NCI-H345 treated with DMSO at 0.1 percent for 48 hours (cell line): ENCODE measurements around the gene OR2J2.
"Not testable (repeated sequence)": the region's sequence is repeated elsewhere in the genome, so short reads cannot be mapped to it uniquely, and the experiment has no call there.

Experiments used
- DNase-seq: peaks from one replicate; lab custom pipeline; 2025; ENCODE audit not compliant: unreplicated experiment; lab: John Stamatoyannopoulos, UW

The OR2J2 gene

DNA sequence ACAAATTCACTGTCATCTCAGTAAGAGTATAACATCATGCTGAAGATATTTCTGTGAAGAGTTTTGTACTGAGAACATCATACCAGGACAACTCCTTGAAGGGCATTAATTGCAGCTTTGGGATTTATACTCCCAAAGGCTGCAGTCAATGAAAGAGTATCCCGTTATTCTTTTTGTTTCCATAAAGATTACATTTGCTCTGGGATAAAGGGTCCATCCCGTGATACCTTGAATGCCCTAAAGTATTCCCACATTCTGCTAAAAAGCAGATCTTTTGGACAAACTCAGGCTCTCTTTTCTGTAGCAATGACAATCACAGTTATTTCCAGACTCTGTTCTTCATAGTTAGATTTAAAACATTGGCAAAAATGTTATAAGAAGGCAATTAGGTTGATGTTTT lies at the start of gene OR2J2:
TSS of gene OR2J2 (plus strand) at position 301 of the 400 bp plus-strand sequence. CDS start 2,729 bp downstream, outside the sequence.
- not testable (repeated sequence) for DNase-seq

DNA sequence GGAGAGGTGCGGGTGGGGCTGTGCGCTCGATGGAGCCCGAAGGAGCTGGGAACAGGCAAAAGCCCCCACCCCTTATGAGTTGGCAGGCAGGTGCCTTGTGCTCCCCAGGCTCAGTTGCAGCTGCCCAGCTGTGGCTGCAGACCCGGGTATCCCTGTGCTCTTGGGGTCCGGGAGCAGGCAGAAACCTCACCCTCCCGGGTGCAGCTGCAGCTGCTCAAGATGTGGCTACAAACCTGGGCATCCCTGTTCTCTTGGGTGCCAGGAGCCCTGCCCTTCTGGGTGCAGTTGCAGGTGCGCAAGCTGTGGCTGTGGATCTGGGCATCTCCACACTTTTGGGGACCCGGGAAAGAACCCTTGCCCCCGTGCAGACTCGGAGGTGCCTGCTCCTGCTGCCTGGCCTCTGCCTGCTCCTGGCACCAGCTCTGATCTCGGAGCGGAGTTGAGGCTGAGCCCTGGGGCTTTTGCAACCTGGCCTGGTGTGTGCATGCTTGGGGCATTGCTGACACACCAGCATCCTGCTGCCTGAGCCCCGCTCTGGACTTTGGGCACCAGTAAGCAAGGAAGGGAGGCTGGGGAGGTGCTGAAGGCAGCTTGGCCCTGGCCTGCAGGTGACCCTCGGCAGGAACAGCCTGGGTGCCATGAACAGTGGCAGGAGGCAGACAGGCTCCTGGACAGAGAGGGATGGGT lies 41.2 kb upstream of the OR2J2 start:
- no peak for DNase-seq

DNA sequence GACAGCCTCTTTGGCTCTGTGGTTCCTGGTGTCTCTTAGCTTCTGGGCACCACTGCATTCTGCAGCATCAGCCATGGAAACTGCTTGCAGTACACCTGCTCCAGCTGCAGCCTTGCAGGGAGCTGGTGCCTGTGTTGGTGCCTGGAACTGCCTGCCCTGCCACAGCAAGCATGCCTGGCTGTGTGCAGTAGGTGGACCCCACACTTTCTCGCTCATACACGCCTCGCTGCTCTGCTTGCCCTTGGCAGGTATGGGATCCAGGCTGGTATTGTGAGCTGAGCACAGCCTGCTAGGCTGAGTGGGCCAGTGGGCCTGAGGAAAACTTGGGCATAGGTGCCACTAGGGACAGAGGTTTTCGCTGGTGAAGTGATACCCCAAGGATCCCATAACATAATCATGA lies 40.1 kb upstream of the OR2J2 start:
- DNase-seq, result no peak

DNA sequence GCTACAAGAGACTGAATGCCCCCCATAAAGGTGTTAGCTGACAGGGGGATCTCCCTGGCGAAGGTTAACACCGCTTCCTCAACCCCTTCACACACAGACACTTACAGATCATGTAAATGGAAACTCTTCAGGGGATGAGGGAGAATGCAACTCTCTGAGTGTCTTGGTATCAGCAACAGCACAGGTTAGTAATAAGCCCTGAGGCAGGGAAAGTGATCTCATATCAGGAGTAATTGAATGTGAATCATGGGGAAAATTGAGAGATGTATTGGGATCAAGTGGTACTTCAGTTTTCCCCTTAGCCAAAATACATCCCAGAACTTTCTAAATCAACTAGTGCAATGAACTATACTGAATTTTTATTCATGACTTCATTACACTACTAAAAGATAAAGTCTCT lies 39.0 kb upstream of the OR2J2 start:
- DNase-seq, result no peak

DNA sequence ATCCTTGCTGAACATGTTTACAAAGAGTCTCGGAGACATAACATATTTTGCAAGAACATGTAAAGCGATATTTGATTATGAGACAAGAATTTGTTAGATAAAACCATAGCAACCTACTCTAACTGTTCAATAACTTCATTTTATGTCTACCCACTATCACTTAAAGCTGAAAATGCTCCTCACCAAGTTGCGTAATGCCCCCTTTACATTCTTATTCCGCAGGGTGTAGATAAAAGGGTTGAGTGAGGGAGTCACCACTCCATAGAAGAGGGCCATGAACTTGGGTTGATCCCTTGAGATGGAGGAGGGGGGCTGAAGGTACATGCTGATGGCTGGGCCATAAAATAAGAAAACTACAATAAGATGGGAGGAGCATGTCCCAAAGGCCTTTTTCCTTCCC lies 33.0 kb upstream of the OR2J2 start:
- no peak for DNase-seq

DNA sequence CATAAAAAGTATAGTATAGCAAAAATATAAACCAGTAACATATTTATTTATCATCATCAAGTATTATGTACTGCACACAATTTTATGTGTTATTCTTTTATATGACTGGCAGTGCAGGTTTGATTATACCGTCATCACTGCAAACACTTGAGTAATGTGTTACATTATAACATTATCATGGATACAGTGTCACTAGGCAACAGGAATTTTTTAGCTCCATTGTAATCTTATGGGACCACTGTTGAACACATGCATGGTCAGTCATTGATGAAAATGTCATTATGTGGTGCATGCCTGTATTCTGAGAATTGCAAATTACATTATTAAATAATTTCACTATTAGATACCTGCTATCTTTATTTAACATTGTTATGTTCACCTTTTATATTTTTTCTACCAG lies 29.1 kb upstream of the OR2J2 start:
- no peak for DNase-seq

DNA sequence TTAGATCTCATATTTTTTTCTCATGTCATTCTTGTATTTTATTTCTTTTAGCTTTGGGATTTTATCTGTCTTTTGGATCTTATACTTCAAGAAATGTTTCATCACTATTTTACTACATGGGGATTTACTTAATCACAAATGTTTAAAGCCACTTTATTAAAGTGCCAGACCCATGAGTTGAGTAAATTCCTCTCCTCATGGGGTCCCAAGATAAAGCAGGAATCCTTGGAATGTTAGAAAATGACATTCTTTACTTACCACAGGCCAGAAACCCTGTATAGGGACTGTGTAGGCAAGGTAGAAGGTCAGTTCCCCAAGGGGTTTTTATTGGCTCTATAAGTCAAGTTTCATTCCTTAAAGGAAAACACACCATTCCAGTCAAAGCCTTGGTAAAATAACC lies 28.4 kb upstream of the OR2J2 start:
- DNase-seq, result no peak

DNA sequence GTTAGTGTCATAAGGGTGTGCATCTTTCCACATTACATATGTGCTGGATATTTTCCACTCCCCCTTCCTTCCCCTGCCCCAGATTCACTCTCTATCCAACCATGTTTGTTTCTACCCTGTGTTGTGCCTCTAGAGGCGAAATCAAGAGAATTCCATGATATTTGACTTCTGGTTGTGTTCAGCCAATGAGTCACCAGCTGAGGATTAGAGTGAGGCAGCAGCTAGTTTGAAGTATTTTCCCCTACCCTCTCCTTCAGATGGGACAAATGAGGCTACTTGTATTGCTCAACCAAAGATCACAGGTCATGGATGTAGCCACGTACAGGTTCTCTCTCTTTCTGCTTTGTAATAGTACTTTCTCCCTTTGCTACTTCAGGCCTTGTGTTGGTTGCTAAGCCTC lies 24.5 kb upstream of the OR2J2 start:
- no peak for DNase-seq

DNA sequence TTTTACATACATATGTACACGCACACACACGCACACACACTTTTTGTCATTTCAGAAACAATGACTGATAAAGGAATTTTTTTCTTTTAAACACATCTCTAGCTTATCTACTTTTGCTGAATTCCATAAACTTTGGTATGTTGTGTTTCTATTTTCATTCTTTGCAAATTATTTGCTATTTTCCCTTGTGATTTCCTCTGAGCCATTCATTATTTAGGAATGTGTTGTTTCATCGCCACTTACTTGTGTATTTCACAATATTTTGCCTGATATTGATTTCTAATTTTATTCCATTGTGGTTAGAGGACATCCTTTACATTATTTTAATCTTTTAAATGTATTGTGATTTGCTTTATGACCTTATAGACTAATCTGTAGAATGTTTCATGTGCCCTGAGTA lies 23.6 kb upstream of the OR2J2 start:
- DNase-seq, result no peak

DNA sequence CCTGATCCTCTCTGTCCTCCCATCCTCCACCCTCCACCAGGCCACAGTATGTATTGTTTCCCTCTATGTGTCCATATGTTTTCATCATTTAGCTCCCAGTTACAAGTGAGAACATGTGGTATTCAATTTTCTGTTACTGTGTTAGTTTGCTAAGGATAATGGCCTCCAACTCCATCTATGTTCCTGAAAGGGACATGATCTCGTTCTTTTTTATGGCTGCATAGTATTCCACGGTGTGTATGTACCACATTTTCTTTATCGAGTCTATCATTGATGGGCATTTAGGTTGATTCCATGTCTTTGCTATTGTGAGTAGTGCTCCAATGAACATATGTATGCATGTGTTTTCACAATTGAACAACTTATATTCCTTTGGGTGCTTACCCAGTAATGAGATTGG lies 21.3 kb upstream of the OR2J2 start:
- not testable (repeated sequence) for DNase-seq

DNA sequence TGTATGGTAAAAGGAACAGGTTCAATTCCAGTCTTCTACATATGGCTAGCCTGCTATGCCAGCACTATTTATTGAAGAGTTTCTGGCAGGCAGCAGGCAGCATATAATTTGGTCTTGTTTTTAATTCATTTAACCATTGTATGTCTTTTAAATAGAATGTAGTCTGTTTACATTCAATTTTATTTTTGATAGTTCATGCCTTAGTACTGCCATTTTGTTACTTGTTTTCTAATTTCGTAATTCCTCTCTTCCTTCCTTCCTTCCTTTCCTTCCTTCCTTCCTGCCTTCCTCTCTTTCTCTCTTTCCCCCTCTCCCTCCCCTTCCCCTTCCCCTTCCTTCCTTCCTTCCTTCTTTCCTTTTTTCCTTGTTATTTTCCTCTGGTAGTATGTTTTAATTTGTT lies 17.6 kb upstream of the OR2J2 start:
- DNase-seq, result no peak

DNA sequence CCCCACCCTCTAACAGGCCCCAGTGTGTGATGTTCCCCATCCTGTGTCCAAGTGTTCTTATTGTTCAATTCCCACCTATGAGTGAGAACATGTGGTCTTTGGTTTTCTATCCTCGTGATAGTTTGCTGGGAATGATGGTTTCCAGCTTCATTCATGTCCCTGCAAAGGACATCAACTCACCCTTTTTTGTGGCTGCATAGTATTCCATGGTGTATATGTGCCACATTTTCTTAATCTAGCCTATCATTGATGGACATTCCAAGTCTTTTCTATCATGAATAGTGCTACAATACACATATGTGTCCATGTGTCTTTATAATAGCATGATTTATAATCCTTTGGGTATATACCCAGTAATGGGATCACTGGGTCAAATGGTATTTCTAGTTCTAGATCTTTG lies 15.5 kb upstream of the OR2J2 start:
- DNase-seq, result not testable (repeated sequence)

DNA sequence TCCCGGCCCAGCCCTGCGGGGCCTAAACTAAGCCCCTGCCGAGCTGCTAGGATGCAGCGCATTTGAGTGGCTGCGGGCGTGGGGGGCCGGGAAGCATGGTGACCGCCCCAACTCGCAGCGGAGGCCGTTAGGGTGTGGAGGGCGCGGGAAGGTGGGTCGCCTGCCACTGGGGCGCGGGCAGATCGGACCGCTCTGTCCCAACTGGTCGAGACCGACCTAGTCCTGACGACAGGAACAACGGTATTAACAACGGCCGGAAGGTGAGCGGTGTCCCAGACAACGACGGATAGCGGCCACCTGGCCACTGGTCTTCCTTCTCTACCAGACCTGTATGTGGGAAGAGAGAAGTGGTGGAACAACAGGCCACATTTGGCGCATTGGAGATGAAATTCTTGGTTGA lies 10.8 kb upstream of the OR2J2 start:
- DNase-seq, result not testable (repeated sequence)

DNA sequence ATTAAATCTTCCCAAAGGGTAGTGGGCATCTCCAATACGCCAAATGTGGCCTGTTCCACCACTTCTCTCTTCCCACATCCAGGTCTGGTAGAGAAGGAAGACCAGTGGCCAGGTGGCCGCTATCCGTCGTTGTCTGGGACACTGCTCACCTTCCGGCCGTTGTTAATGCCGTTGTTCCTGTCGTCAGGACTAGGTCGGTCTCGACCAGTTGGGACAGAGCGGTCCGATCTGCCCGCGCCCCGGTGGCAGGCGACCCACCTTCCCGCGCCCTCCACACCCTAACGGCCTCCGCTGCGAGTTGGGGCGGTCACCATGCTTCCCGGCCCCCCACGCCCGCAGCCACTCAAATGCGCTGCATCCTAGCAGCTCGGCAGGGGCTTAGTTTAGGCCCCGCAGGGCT lies 5.1 kb upstream of the OR2J2 start:
- not testable (repeated sequence) for DNase-seq

DNA sequence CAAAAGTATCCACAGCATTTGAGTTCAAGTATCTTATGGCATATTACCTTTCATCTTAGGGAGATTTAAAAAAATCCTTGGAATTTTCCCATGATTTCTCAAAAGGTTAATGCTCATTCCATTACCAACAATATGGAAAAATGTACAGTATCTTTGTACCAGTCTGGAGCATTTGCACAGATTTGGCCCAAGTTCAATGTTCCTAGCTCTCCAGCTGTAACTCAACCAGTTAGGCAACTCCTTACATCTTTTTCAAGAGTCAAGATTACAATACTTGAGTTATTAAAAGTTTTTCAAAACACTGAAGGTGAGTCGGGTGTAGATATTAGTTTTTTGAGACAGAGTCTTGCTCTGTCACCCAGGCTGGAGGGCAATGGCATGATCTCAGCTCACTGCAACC lies 1.0 kb downstream of the OR2J2 start:
- DNase-seq, result no peak

DNA sequence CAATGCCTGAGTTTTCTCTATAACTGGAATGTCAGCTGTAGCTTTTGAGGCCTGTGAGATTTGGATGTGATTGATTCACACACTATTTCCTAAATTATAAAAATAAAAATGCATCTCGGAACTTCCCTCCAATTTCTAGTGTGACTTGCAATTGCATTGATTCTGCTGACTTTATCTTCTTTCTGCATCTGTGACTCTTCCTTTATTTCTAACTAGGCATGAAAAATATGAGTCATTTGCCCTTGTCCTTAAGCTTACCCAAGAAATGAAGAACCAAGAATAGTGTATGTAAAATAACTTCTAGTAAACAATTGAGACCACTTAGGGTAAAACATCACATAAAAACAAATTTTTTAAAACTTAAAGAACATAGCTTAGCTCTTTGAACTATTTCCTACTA lies 12.9 kb downstream of the OR2J2 start:
- no peak for DNase-seq

DNA sequence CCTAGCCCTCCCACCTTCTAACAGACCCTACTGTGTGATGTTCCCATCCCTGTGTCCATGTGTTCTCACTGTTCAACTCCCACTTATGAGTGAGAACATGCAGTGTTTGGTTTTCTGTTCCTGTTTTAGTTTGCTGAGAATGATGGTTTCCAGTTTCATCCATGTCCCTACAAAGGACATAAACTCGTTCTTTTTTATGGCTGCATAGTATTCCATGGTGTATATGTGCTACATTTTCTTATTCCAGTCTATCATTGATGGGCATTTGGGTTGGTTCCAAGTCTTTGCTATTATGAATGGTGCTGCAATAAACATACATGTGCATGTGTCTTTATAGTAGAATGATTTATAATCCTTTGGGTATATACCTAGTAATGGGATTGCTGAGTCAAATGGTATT lies 18.0 kb downstream of the OR2J2 start:
- not testable (repeated sequence) for DNase-seq

DNA sequence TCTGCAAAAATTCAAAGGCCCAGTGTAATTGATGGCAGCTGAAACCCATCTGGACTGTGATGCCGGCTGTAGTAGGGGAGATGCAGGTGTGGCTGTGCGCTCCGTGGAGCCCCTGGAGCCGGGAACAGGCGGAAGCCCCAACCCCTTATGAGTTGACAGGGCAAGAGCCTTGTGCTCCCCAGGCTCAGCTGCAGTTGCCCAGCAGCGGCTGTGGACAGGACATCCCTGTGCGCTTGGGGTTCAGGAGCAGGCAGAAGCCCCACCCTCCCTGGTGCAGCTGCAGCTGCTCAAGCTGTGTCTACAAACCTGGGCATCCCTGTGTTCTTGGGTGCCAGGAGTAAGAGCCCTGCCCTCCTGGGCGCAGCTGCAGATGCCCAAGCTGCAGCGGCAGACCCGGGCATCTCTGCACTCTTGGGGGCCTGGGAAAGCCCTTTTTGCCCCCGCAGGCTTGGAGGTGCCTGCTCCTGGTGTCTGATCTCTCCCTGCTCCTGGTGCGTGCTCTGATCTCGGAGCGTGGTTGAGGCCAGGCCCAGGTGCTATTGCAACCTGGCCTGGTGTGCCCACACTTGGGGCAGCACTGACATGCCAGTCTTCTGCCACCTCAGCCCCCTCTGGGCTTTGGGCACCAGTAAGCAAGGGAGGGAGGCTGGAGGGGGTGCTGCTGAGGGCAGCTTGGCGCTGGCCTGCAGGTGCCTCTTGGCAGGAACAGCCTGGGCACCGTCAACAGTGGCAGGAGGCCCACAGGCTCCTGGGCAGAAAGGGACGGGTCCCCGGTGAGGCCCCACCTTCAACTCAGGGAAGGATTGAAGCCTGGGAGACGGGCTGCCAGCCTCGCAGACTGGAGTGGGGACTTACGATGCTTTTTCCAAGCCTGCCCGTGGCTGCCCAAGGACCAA lies 30.3 kb downstream of the OR2J2 start:
- no peak for DNase-seq

DNA sequence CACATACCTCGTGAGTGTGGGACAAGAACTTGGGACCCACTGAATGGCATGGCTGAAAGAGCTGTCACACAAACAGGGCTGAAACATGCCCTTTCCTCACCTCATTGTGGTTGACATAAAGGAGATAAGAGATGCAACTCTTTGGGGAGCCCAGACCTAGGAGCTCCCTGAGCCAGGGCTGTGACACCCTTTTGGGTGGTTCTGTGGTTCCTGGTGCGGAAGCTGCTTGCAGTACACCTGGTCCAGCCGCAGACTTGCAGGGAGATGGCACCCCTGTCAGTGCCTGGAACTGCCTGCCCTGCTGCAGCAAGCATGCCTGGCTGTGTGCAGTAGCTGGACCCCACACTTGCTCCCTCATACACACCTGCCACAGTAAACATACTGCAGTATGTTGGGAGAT lies 31.3 kb downstream of the OR2J2 start:
- no peak for DNase-seq

DNA sequence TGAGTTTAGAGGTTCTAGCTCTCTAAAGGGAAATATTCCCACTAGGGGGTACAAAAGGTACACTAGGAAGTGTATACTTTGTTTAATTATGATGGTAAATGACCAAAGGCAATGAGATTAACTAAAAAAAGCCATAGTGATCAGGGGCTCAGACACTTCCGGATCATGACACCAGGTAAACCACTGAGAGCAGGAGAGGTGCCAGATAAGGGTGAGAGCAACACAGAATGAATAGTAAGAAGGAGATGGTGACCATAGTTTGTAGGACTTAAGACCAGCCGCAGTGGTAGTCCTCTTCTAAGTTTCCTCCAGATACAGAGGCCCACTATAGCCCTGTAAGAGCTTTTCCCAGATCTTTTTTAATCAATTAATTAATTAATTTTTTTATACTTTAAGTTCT lies 40.8 kb downstream of the OR2J2 start:
- no peak for DNase-seq

DNA sequence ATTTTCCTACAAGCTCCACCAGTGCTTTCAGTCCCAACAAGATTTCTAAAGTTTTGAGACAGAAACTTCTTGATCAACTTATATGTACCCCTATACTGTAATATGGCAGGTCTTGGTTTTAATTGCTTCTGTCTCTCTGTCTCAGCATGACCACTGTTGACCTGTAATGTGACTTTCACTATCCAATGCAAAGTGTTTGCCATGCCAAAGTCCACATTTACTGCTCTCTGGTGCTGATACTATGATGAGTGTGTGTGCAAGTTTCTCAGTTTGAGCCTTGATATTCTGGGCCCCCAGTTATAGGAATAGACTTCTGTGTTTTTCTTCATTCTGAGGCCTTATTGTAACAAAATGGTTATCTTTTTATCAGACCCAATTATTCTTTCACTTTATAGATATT lies 45.8 kb downstream of the OR2J2 start:
- no peak for DNase-seq

DNA sequence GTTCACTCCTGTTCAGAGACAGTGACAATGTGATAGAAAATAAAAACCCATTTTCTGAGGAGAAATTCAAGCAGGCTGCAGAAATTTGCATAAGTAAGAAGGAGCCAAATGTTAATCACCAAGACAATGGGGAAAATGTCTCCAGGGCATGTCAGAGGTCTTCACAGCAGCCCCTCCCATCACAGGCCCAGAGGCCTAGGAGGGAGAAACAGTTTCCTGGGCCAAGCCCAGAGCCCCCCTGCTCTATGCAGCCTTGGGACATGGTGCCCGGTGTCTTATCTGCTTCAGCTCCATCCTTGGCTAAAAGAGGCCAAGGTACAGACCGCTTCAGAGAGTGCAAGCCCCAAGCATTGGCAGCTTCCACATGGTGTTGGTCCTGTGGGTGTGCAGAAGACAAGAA lies 46.5 kb downstream of the OR2J2 start:
- not testable (repeated sequence) for DNase-seq
